GM21737 (cell line): ENCODE data around the gene ALDOA.
A peak's percentile ranks its signal among the peaks of the same experiment; 100 is the strongest.
"Not testable (repeated sequence)": the region's sequence is repeated elsewhere in the genome, so short reads cannot be mapped to it uniquely, and the experiment has no call there.

ENCODE experiments used
- ATAC-seq: cut with Tn5 transposase; IDR thresholded peaks from one replicate; pipeline ENCODE4 v1.9.1; 2021; ENCODE audit warnings: mild to moderate bottlenecking, moderate library complexity; ENCODE audit not compliant: unreplicated experiment

ALDOA gene

GRCh38 chr16:30065102-30065942, at the start of gene ALDOA:
ALDOA (plus strand) TSS chr16:30065760; CDS start chr16:30066898, 1,138 bp downstream.
- peak; percentile 76 for ATAC-seq

GRCh38 chr16:30016555-30017276, 48.8 kb upstream of the ALDOA start:
- ATAC-seq = no peak

GRCh38 chr16:30017277-30017656, 48.3 kb upstream of the ALDOA start:
- no peak for ATAC-seq

- ATAC-seq = not testable (repeated sequence)
Observed at GRCh38 chr16:30017937-30018336, 47.6 kb upstream of the ALDOA start.

GRCh38 chr16:30018731-30019158, 46.8 kb upstream of the ALDOA start:
- ATAC-seq = no peak

- ATAC-seq = no peak
Observed at GRCh38 chr16:30022887-30023286, 42.7 kb upstream of the ALDOA start, which contains the start of gene C16orf92. C16orf92 (plus strand) TSS chr16:30023198; CDS start chr16:30023341, 143 bp downstream.

- ATAC-seq = no peak
Observed at GRCh38 chr16:30023586-30023985, 42.0 kb upstream of the ALDOA start.

- ATAC-seq = no peak
Observed at GRCh38 chr16:30024451-30024850, 41.1 kb upstream of the ALDOA start.

GRCh38 chr16:30025156-30025555, 40.4 kb upstream of the ALDOA start:
- ATAC-seq = no peak

GRCh38 chr16:30025574-30025973, 40.0 kb upstream of the ALDOA start:
- no peak for ATAC-seq

GRCh38 chr16:30026449-30026848, 39.1 kb upstream of the ALDOA start:
- no peak for ATAC-seq

- ATAC-seq = no peak
Observed at GRCh38 chr16:30027588-30028437, 37.7 kb upstream of the ALDOA start.

- no peak for ATAC-seq
Observed at GRCh38 chr16:30028438-30029076, 37.0 kb upstream of the ALDOA start.

GRCh38 chr16:30030011-30030685, 35.4 kb upstream of the ALDOA start:
- ATAC-seq = no peak

- no peak for ATAC-seq
Observed at GRCh38 chr16:30030841-30031413, 34.6 kb upstream of the ALDOA start, which contains the start of gene TLCD3B. TLCD3B (minus strand) TSS chr16:30031271; CDS start chr16:30030527, 744 bp downstream.

- ATAC-seq = no peak
Observed at GRCh38 chr16:30031477-30031918, 34.1 kb upstream of the ALDOA start.

GRCh38 chr16:30032083-30032819, 33.3 kb upstream of the ALDOA start:
- no peak for ATAC-seq

- no peak for ATAC-seq
Observed at GRCh38 chr16:30033270-30033669, 32.3 kb upstream of the ALDOA start.

- no peak for ATAC-seq
Observed at GRCh38 chr16:30040221-30040620, 25.3 kb upstream of the ALDOA start.
